ENCODE results near the gene BCL2.

The BCL2 gene

GRCh38 chr18:63140038-63140450 lies 179.5 kb downstream of the BCL2 start:
- ATAC-seq = no peak
- no peak for DNase-seq

- DNase-seq = peak; percentile 37
These were observed 180.9 kb downstream of the BCL2 start for GRCh38 chr18:63138436-63139340.

GRCh38 chr18:63137999-63138435 lies 181.6 kb downstream of the BCL2 start:
- peak; percentile 44 for DNase-seq
- ATAC-seq = peak; percentile 68

More at GRCh38 chr18:63138436-63139340, 180.9 kb downstream of the BCL2 start:
- peak; percentile 45 for ATAC-seq

- DNase-seq = no peak
- no peak for ATAC-seq
These were observed 184.5 kb downstream of the BCL2 start for GRCh38 chr18:63135101-63135500.

- ATAC-seq (no peak), DNase-seq (no peak)
These were observed 186.8 kb downstream of the BCL2 start for GRCh38 chr18:63132819-63133200.

GRCh38 chr18:63131959-63132818 lies 187.4 kb downstream of the BCL2 start:
- DNase-seq (no peak), ATAC-seq (no peak)

GRCh38 chr18:63131106-63131958 lies 188.2 kb downstream of the BCL2 start:
- ATAC-seq = no peak

GRCh38 chr18:63130176-63130575 lies 189.4 kb downstream of the BCL2 start:
- ATAC-seq (no peak), DNase-seq (no peak)

More at GRCh38 chr18:63131106-63131958, 188.2 kb downstream of the BCL2 start:
- DNase-seq = peak; percentile 52

- no peak for DNase-seq
- no peak for ATAC-seq
These were observed 191.2 kb downstream of the BCL2 start for GRCh38 chr18:63128237-63128974.

GRCh38 chr18:63126134-63127069 lies 193.2 kb downstream of the BCL2 start:
- DNase-seq (no peak), ATAC-seq (no peak)

GRCh38 chr18:63120620-63121019 lies 198.9 kb downstream of the BCL2 start:
- ATAC-seq = no peak
- no peak for DNase-seq

GRCh38 chr18:63119647-63120046 lies 199.9 kb downstream of the BCL2 start:
- ATAC-seq = peak; percentile 49
- no peak for DNase-seq

GRCh38 chr18:63113899-63114565 lies 205.5 kb downstream of the BCL2 start:
- no peak for ATAC-seq
- DNase-seq = no peak

GRCh38 chr18:63112706-63113105 lies 206.9 kb downstream of the BCL2 start:
- DNase-seq (no peak), ATAC-seq (no peak)

- no peak for ATAC-seq
- no peak for DNase-seq
These were observed 207.7 kb downstream of the BCL2 start for GRCh38 chr18:63111671-63112402.

GRCh38 chr18:63109802-63110201 lies 209.8 kb downstream of the BCL2 start:
- DNase-seq (no peak), ATAC-seq (no peak)

GRCh38 chr18:63109022-63109421 lies 210.5 kb downstream of the BCL2 start:
- DNase-seq (no peak), ATAC-seq (no peak)

GRCh38 chr18:63107931-63108330 lies 211.6 kb downstream of the BCL2 start:
- ATAC-seq = no peak
- no peak for DNase-seq

Measured in stimulated activated naive CD8-positive, alpha-beta T cell treated with anti-CD3 and anti-CD28 coated beads, Interleukin-15, Interleukin-2, amounts not matched to agents 100 U/mL and 50 U/mL, for 24 hours (primary cell).